HG03175 (cell line): Measurements from ENCODE around the gene ARHGAP29.

Experiments
- ATAC-seq: cut with Tn5 transposase; IDR thresholded peaks from one replicate; pipeline ENCODE4 v1.9.1; 2021; ENCODE audit warnings: mild to moderate bottlenecking, moderate library complexity; ENCODE audit not compliant: unreplicated experiment

The ARHGAP29 gene

GRCh38 chr1:94237291-94238226 is at the start of gene ARHGAP29:
ARHGAP29 (minus strand) TSS chr1:94237584; CDS start chr1:94231611, 5,973 bp downstream.
- peak; percentile 70 for ATAC-seq

GRCh38 chr1:94286864-94287437 is 49.6 kb upstream of the ARHGAP29 start:
- ATAC-seq = no peak

- no peak for ATAC-seq
These were observed 47.8 kb upstream of the ARHGAP29 start for GRCh38 chr1:94285031-94285654.

GRCh38 chr1:94284476-94284875 is 47.1 kb upstream of the ARHGAP29 start:
- ATAC-seq = peak; percentile 68

GRCh38 chr1:94283462-94283861 is 46.1 kb upstream of the ARHGAP29 start:
- ATAC-seq = no peak

GRCh38 chr1:94282143-94282711 is 44.8 kb upstream of the ARHGAP29 start:
- ATAC-seq = no peak

- ATAC-seq = no peak
These were observed 44.2 kb upstream of the ARHGAP29 start for GRCh38 chr1:94281361-94282142.

GRCh38 chr1:94280541-94280940 is 43.2 kb upstream of the ARHGAP29 start:
- ATAC-seq = no peak

GRCh38 chr1:94279462-94279861 is 42.1 kb upstream of the ARHGAP29 start:
- no peak for ATAC-seq

- no peak for ATAC-seq
These were observed 41.7 kb upstream of the ARHGAP29 start for GRCh38 chr1:94279038-94279437.

- ATAC-seq = no peak
These were observed 39.6 kb upstream of the ARHGAP29 start for GRCh38 chr1:94276988-94277434.

GRCh38 chr1:94275083-94275482 is 37.7 kb upstream of the ARHGAP29 start:
- no peak for ATAC-seq

GRCh38 chr1:94274561-94274960 is 37.2 kb upstream of the ARHGAP29 start:
- ATAC-seq = no peak

GRCh38 chr1:94273111-94273510 is 35.7 kb upstream of the ARHGAP29 start:
- ATAC-seq = no peak

- ATAC-seq = no peak
These were observed 35.0 kb upstream of the ARHGAP29 start for GRCh38 chr1:94272388-94272787.

GRCh38 chr1:94271373-94271772 is 34.0 kb upstream of the ARHGAP29 start:
- ATAC-seq = no peak

- ATAC-seq = no peak
These were observed 33.4 kb upstream of the ARHGAP29 start for GRCh38 chr1:94270801-94271203.

GRCh38 chr1:94269921-94270320 is 32.5 kb upstream of the ARHGAP29 start:
- no peak for ATAC-seq

- no peak for ATAC-seq
These were observed 28.5 kb upstream of the ARHGAP29 start for GRCh38 chr1:94265906-94266305.

GRCh38 chr1:94265011-94265422 is 27.6 kb upstream of the ARHGAP29 start:
- ATAC-seq = no peak
